BE2C (cell line): ENCODE measurements around the gene DOLPP1.
A peak's percentile ranks its signal among the peaks of the same experiment; 100 is the strongest.

ENCODE experiments used
- DNase-seq: peaks from one replicate; pipeline ENCODE4 v3.0.0-alpha.2; 2020
- H3K27me3 ChIP-seq: fragments of 250-450 bp; sonication (Bioruptor Pico); 2 replicates; pipeline ENCODE4 v1.5.1; 2020; ENCODE audit warnings: mild to moderate bottlenecking
- H3K36me3 ChIP-seq: fragments of 250-450 bp; sonication (Bioruptor Pico); 2 replicates; pipeline ENCODE4 v1.5.1; 2020; ENCODE audit warnings: mild to moderate bottlenecking
- H3K4me1 ChIP-seq: fragments of 250-450 bp; sonication (Bioruptor Pico); 2 replicates; pipeline ENCODE4 v1.5.1; 2020
- H3K4me3 ChIP-seq: 2 replicates; pipeline ENCODE4 v1.5.1; 2011; ENCODE audit warnings: low read depth, low read length
- H3K9me3 ChIP-seq: fragments of 250-450 bp; sonication (Bioruptor Pico); 2 replicates; pipeline ENCODE4 v1.5.1; 2020
- TF ChIP-seq, protein P1 (sequence below): IDR thresholded peaks from 2 replicates; pipeline ENCODE4 v1.5.1; 2012; ENCODE audit warnings: mild to moderate bottlenecking, low read depth, low read length

Gene DOLPP1

DNA sequence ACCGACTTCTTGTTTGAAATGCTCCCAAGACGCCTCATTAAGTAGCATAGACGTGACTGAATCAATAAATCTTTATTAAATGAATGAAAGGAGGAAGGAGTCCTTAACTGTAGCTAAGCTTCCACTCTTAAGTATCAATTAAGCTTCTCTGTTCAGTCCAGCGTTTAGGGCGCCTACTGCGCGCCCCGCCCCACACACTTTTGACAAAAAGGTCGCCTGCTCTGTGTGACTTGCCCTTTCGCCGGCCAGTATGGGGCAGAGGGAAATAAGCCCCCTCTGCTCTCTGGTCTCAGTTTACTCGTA, 662 bp upstream of the DOLPP1 start:
- Histone ChIP-seq H3K4me1 (no peaks in the 10 kb centered on the region; the same call in 1 of the 2 replicates), H3K36me3 (peaks cover 15% of the 10 kb centered on the region), H3K4me3 (peak overlapping the region; percentile 60), H3K27me3 (no peaks in the 10 kb centered on the region), H3K9me3 (no peaks in the 10 kb centered on the region)
- no peak for DNase-seq
- TF ChIP-seq, protein P1, sequence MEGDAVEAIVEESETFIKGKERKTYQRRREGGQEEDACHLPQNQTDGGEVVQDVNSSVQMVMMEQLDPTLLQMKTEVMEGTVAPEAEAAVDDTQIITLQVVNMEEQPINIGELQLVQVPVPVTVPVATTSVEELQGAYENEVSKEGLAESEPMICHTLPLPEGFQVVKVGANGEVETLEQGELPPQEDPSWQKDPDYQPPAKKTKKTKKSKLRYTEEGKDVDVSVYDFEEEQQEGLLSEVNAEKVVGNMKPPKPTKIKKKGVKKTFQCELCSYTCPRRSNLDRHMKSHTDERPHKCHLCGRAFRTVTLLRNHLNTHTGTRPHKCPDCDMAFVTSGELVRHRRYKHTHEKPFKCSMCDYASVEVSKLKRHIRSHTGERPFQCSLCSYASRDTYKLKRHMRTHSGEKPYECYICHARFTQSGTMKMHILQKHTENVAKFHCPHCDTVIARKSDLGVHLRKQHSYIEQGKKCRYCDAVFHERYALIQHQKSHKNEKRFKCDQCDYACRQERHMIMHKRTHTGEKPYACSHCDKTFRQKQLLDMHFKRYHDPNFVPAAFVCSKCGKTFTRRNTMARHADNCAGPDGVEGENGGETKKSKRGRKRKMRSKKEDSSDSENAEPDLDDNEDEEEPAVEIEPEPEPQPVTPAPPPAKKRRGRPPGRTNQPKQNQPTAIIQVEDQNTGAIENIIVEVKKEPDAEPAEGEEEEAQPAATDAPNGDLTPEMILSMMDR = no peak

DNA sequence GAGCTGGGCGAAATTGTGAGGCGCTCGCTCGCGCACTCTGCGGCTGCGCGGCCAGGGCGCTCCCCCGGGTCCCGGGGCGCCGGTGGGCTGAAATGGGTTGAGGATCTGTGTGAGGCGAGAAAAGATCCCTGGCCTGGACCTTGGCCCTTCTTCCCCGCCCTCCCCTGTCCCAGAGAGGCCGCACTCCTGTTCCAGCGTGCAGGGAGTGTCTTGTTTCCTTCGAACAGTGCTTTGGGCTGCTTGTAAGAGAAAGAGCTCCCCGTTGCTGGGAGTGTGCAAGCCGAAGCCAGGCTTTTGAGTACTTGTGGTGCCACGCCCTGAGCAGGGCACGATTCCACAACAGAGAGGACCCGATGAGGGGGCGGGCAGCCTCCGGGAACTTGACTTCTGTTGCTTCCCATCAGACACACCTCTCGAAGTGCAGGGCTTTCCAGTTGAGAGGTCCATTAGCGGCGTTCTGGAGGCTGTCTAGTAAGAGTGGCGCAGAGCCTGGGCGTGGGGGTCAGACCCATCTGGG, 535 bp downstream of the DOLPP1 start:
- Histone ChIP-seq H3K9me3 (no peaks in the 10 kb centered on the region), H3K27me3 (no peaks in the 10 kb centered on the region), H3K4me3 (peak overlapping the region; percentile 85), H3K36me3 (peaks cover 27% of the 10 kb centered on the region), H3K4me1 (no peaks in the 10 kb centered on the region; the same call in 1 of the 2 replicates)
- TF ChIP-seq, protein P1 = no peak
- no peak for DNase-seq

DNA sequence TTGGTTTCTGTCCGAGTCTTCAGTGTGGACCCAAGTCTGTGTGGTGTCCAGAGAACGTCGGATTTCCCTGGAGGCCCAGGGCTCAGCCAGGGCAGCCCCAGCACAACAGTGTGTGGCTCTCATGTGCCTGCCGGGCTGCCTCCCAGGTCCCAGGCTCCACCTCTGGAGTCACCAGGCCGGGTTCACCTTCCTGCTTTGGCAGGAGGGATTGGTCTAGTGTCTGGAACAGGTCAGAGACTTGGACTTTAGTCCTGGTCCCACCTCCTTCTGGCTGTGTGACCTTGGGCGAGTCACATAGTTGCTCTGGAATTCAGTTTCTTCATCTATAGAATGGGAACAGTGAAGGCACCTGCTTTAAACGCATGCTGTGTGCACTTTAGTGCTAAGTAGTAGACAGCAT, 3.2 kb downstream of the DOLPP1 start:
- DNase-seq = no peak
- Histone ChIP-seq H3K36me3 (peaks cover 43% of the 10 kb centered on the region), H3K4me3 (no peak overlapping the region), H3K4me1 (no peaks in the 10 kb centered on the region; the same call in 1 of the 2 replicates), H3K9me3 (no peaks in the 10 kb centered on the region), H3K27me3 (no peaks in the 10 kb centered on the region)
- TF ChIP-seq, protein P1 = no peak

DNA sequence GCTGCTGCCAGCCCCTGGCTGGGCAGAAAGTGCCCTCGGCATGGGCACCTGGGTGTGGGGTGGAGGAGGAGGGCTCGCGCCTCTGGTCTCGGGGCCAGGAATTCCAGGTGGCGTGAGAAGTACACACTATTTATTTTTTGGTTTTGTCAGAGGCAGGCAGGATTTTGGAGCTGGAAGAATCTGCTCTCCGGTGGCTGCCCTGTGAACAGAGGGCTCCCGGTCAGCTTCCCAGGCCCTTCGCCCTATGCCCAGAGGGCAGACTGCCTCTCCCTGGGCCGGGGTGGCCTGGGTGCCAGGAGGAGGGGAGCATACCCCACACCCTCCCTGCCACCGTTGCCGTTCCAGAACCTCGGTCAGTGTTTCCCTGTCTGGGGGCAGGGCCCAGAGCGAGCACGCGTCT, 8.3 kb downstream of the DOLPP1 start:
- no peaks in the 10 kb centered on the region for H3K27me3 ChIP-seq
- no peak for DNase-seq
- H3K9me3 ChIP-seq = no peaks in the 10 kb centered on the region
- no peaks in the 10 kb centered on the region for H3K4me1 ChIP-seq
- H3K36me3 ChIP-seq = peaks cover 46% of the 10 kb centered on the region
- no peak overlapping the region for H3K4me3 ChIP-seq
- TF ChIP-seq, protein P1 = no peak

DNA sequence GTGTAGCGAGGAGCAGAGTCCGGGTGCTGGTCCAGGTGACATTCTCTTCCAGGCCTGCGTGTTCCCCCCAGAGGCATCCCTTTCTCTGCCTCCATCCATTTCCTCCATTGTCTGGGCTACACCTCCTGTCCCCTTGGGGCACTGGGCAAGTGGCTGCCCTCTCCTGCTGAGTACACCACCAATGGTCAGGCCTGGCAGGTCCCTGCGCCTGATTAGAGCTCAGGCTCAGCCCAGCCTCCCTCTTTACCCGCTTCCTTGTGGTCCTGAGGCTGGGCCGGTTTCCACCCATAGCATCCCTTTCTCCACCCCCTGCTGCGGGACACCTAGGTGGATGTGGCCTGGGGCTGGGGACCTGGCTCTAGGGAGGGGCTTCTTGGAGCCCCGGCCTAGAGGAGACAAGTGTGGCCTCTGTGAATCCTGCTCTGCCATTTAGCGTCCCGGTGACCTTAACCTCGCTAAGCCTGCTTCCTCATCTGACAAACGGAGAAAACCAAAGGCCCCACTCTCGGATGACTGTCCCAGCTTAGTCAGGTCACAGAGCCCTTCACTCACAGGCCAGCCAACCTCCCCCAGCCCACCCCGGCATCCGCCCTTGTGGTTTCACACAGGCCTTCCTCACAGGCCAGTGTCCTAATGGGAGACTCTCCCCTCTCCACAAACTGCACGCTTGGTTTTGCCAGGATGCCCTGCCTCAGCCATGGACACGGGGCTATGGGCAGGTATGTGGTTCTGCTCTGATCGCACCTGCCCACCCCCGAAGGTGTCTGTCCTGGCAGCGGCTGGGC, 12.9 kb downstream of the DOLPP1 start:
- Histone ChIP-seq H3K4me1 (no peaks in the 10 kb centered on the region), H3K36me3 (peaks cover 16% of the 10 kb centered on the region), H3K4me3 (no peak overlapping the region), H3K9me3 (no peaks in the 10 kb centered on the region), H3K27me3 (no peaks in the 10 kb centered on the region)
- TF ChIP-seq, protein P1 = no peak
- DNase-seq = no peak
